H9 (cell line): ENCODE measurements around the gene RCAN1. TPM values are rescaled to one million over a fixed set of nuclear protein-coding genes. Genes with fewer than 3 reads are reported as not detected.

Experiments
- DNase-seq: peaks from one replicate; pipeline ENCODE4 v3.0.0-alpha.2; 2017
- H2AFZ ChIP-seq: one replicate; pipeline ENCODE4 v1.6.1; 2013; ENCODE audit warnings: mild to moderate bottlenecking, low read length, control low read depth, moderate library complexity
- H2AK5ac ChIP-seq: 2 replicates; pipeline ENCODE4 v1.6.1; 2013; ENCODE audit warnings: low read length, control low read depth, mixed read lengths; ENCODE audit not compliant: insufficient read length
- H2BK120ac ChIP-seq: one replicate; pipeline ENCODE4 v1.6.1; 2013; ENCODE audit warnings: low read depth, mild to moderate bottlenecking, low read length, control low read depth, inconsistent platforms; ENCODE audit not compliant: poor library complexity, severe bottlenecking
- H2BK12ac ChIP-seq: 2 replicates; pipeline ENCODE4 v1.6.1; 2013; ENCODE audit warnings: low read length, control low read depth, mixed read lengths, low read depth; ENCODE audit not compliant: insufficient read length
- H2BK15ac ChIP-seq: 2 replicates; pipeline ENCODE4 v1.6.1; 2013; ENCODE audit warnings: low read depth, low read length, control low read depth
- H2BK20ac ChIP-seq: one replicate; pipeline ENCODE4 v1.6.1; 2013; ENCODE audit warnings: low read depth, mild to moderate bottlenecking, low read length, control low read depth, inconsistent platforms; ENCODE audit not compliant: poor library complexity, severe bottlenecking
- H2BK5ac ChIP-seq: 2 replicates; pipeline ENCODE4 v1.6.1; 2013; ENCODE audit warnings: low read length, control low read depth, mixed read lengths; ENCODE audit not compliant: insufficient read length
- H3K14ac ChIP-seq: 2 replicates; pipeline ENCODE4 v1.6.1; 2013; ENCODE audit warnings: low read length, control low read depth; ENCODE audit not compliant: insufficient read depth
- H3K18ac ChIP-seq: 2 replicates; pipeline ENCODE4 v1.6.1; 2013; ENCODE audit warnings: low read depth, mild to moderate bottlenecking, mixed read lengths, low read length, control low read depth; ENCODE audit not compliant: insufficient read length
- H3K23ac ChIP-seq: 2 replicates; pipeline ENCODE4 v1.6.1; 2013; ENCODE audit warnings: low read length, control low read depth, mixed read lengths, low read depth; ENCODE audit not compliant: insufficient read length
- H3K23me2 ChIP-seq: 2 replicates; pipeline ENCODE4 v1.6.1; 2013; ENCODE audit warnings: low read depth, mild to moderate bottlenecking, mixed read lengths, low read length, control low read depth; ENCODE audit not compliant: insufficient read length, poor library complexity, severe bottlenecking
- H3K27ac ChIP-seq: 2 replicates; pipeline ENCODE4 v1.5.1; 2013; ENCODE audit warnings: low read length, control low read depth, mixed read lengths, low read depth; ENCODE audit not compliant: insufficient read length
- H3K27me3 ChIP-seq: 2 replicates; pipeline ENCODE4 v1.6.1; 2013; ENCODE audit warnings: low read length, control low read depth, inconsistent platforms; ENCODE audit not compliant: insufficient read depth
- H3K4ac ChIP-seq: 2 replicates; pipeline ENCODE4 v1.6.1; 2013; ENCODE audit warnings: low read depth, mild to moderate bottlenecking, control low read depth, inconsistent platforms, low read length, moderate library complexity
- H3K4me1 ChIP-seq: 2 replicates; pipeline ENCODE4 v1.6.1; 2013; ENCODE audit warnings: low read length, control low read depth, inconsistent platforms; ENCODE audit not compliant: insufficient read depth
- H3K4me2 ChIP-seq: 2 replicates; pipeline ENCODE4 v1.6.1; 2013; ENCODE audit warnings: low read length, control low read depth, mixed read lengths; ENCODE audit not compliant: insufficient read length, insufficient read depth
- H3K56ac ChIP-seq: 2 replicates; pipeline ENCODE4 v1.6.1; 2013; ENCODE audit warnings: low read depth, mild to moderate bottlenecking, mixed read lengths, low read length, control low read depth; ENCODE audit not compliant: insufficient read length
- H3K79me1 ChIP-seq: 2 replicates; pipeline ENCODE4 v1.6.1; 2013; ENCODE audit warnings: low read depth, mild to moderate bottlenecking, moderate library complexity, low read length, control low read depth, inconsistent platforms; ENCODE audit not compliant: insufficient read depth, poor library complexity, severe bottlenecking
- H3K79me2 ChIP-seq: 2 replicates; pipeline ENCODE4 v1.6.1; 2013; ENCODE audit warnings: low read length, control low read depth, inconsistent platforms; ENCODE audit not compliant: insufficient read depth
- H3K9ac ChIP-seq: 2 replicates; pipeline ENCODE4 v1.6.1; 2013; ENCODE audit warnings: low read length, control low read depth, mixed read lengths; ENCODE audit not compliant: insufficient read length; ENCODE audit errors: extremely low read depth
- H3K9me3 ChIP-seq: one replicate; pipeline ENCODE4 v1.6.1; 2013; ENCODE audit warnings: low read depth, low read length, inconsistent platforms; ENCODE audit not compliant: control insufficient read depth
- H3T11ph ChIP-seq: one replicate; pipeline ENCODE4 v1.6.1; 2013; ENCODE audit warnings: mild to moderate bottlenecking, low read length, control low read depth, inconsistent platforms
- H4K20me1 ChIP-seq: one replicate; pipeline ENCODE4 v1.6.1; 2013; ENCODE audit not compliant: control insufficient read depth, insufficient read length, insufficient read depth
- H4K5ac ChIP-seq: 2 replicates; pipeline ENCODE4 v1.6.1; 2013; ENCODE audit warnings: low read depth, mild to moderate bottlenecking, mixed read lengths, low read length, control low read depth; ENCODE audit not compliant: insufficient read length
- H4K8ac ChIP-seq: replicated peaks from 2 replicates; pipeline ENCODE4 v1.6.1; 2013; ENCODE audit warnings: low read length, control low read depth, mixed read lengths, low read depth; ENCODE audit not compliant: insufficient read length
- H4K91ac ChIP-seq: 2 replicates; pipeline ENCODE4 v1.6.1; 2013; ENCODE audit warnings: low read depth, mild to moderate bottlenecking, moderate library complexity, mixed read lengths, low read length, control low read depth; ENCODE audit not compliant: insufficient read length
- H3K27ac Mint-ChIP-seq, 3 experiments: 2 replicates in 2 of 3; 3 replicates in 1 of 3; pipeline ENCODE4 v1.8.0; 2020 to 2021; ENCODE audit warnings: mixed read lengths in 3 of 3, mild to moderate bottlenecking in 1 of 3, moderate library complexity in 1 of 3
- H3K27me3 Mint-ChIP-seq: 2 replicates; pipeline ENCODE4 v1.8.0; 2021; ENCODE audit warnings: low read depth, mild to moderate bottlenecking, moderate library complexity, mixed read lengths
- H3K36me3 Mint-ChIP-seq, 3 experiments: 2 replicates in 2 of 3; 3 replicates in 1 of 3; pipeline ENCODE4 v1.8.0; 2020 to 2021; ENCODE audit warnings: low read depth in 3 of 3, mixed read lengths in 3 of 3; ENCODE audit not compliant: insufficient read depth in 1 of 3
- H3K4me1 Mint-ChIP-seq, 2 experiments: 2 replicates each; pipeline ENCODE4 v1.8.0; 2020; ENCODE audit warnings: mixed read lengths in 2 of 2
- H3K4me3 Mint-ChIP-seq, 2 experiments: 2 replicates in 1 of 2; 3 replicates in 1 of 2; pipeline ENCODE4 v1.8.0; 2020 to 2021; ENCODE audit warnings: mild to moderate bottlenecking in 2 of 2, mixed read lengths in 2 of 2, moderate library complexity in 1 of 2
- H3K9me3 Mint-ChIP-seq, 2 experiments: 2 replicates in 1 of 2; 3 replicates in 1 of 2; pipeline ENCODE4 v1.8.0; 2020; ENCODE audit warnings: mild to moderate bottlenecking in 2 of 2, mixed read lengths in 2 of 2, moderate library complexity in 1 of 2
- WGBS: extraction: QIAGEN DNeasy Blood & Tissue Kit; methylation state at CpG from one replicate; pipeline ENCODE4 v1.1.7; 2013; ENCODE audit warnings: missing lambda C conversion rate, low lambda C conversion rate, mixed read lengths; ENCODE audit not compliant: insufficient read length; ENCODE audit errors: extremely low coverage; 5-methylcytosine and 5-hydroxymethylcytosine counted together
- total RNA-seq: library from RNA; stranded (reverse); gene quantifications from 2 replicates; pipeline ENCODE4 v1.2.1, GENCODE V29; 2021
- TF ChIP-seq, protein P1 (sequence below): fragments of 200-600 bp; sonication (generic); conservative IDR thresholded peaks from 3 replicates; pipeline ENCODE4 v1.8.0; 2021; ENCODE audit warnings: antibody characterized with exemption, mild to moderate bottlenecking

Gene RCAN1
- total RNA-seq, 1 experiment from 2014 or later = 7.0 TPM

DNA sequence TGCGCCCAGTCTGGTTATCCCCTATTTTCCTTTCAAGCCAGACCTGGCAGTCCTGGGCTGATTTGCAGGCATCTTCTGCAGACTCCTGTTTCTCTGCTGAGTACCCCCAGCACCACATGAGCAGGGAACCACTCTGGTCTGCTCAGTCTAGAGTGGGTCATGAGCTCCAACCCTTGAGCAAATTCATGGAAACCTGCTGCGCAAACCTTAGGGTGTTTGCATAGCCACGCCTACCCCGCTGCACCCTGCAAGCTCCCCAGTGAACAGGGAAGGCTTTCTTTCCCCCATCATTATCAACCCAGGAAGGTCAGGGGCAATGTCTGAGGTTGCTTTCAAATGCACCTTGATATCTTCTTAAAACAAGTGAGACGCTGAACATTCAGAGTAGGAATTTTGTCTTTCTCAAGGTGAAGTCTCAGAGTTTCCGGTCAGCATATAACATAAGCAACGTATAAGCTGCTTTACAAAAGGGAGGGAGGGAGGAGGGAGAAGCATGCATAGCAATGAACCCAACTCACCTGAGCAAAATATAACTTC is 91.8 kb downstream of the RCAN1 start:
- Histone ChIP-seq H4K20me1 (no peaks in the 10 kb centered on the region), H4K8ac (no peak overlapping the region), H2BK120ac (no peak overlapping the region), H3K9ac (no peak overlapping the region), H3K4me1 (peaks cover 4% of the 10 kb centered on the region), H3K14ac (no peak overlapping the region), H2BK5ac (no peak overlapping the region), H4K5ac (no peak overlapping the region), H3K23me2 (no peaks in the 10 kb centered on the region), H3K27ac (no peak overlapping the region), H3T11ph (no peak overlapping the region), H3K4me2 (no peak overlapping the region), H2BK20ac (no peak overlapping the region), H3K4ac (no peak overlapping the region), H3K23ac (no peak overlapping the region), H2BK15ac (no peak overlapping the region), H3K79me2 (no peaks in the 10 kb centered on the region), H3K27me3 (no peaks in the 10 kb centered on the region), H3K9me3 (no peaks in the 10 kb centered on the region), H4K91ac (no peak overlapping the region), H2BK12ac (no peak overlapping the region), H3K56ac (no peak overlapping the region), H3K18ac (no peak overlapping the region), H3K79me1 (no peaks in the 10 kb centered on the region), H2AK5ac (no peak overlapping the region), H2AFZ (no peak overlapping the region)
- H3K9me3 Mint-ChIP-seq = peaks cover 0 to 2% of the 10 kb centered on the region in 2 experiments; a peak in 2 of 5 replicates
- H3K4me3 Mint-ChIP-seq = no peak overlapping the region; a peak in 1 of 5 replicates
- TF ChIP-seq, protein P1, sequence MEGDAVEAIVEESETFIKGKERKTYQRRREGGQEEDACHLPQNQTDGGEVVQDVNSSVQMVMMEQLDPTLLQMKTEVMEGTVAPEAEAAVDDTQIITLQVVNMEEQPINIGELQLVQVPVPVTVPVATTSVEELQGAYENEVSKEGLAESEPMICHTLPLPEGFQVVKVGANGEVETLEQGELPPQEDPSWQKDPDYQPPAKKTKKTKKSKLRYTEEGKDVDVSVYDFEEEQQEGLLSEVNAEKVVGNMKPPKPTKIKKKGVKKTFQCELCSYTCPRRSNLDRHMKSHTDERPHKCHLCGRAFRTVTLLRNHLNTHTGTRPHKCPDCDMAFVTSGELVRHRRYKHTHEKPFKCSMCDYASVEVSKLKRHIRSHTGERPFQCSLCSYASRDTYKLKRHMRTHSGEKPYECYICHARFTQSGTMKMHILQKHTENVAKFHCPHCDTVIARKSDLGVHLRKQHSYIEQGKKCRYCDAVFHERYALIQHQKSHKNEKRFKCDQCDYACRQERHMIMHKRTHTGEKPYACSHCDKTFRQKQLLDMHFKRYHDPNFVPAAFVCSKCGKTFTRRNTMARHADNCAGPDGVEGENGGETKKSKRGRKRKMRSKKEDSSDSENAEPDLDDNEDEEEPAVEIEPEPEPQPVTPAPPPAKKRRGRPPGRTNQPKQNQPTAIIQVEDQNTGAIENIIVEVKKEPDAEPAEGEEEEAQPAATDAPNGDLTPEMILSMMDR = no peak
- peaks cover 6% of the 10 kb centered on the region for H3K27me3 Mint-ChIP-seq
- peaks cover 60 to 66% of the 10 kb centered on the region in 2 experiments for H3K4me1 Mint-ChIP-seq
- no peaks in the 10 kb centered on the region for H3K36me3 Mint-ChIP-seq
- DNase-seq = no peak
- no peak overlapping the region; a peak in 1 of 7 replicates for H3K27ac Mint-ChIP-seq
- WGBS = no CpG with 5 or more reads among the region's 7 CpGs
